T-helper 9 cell (primary cell): Measurements from ENCODE around the gene ARF1.
A peak's percentile ranks its signal among the peaks of the same experiment; 100 is the strongest.
"Not testable (repeated sequence)": the region's sequence is repeated elsewhere in the genome, so short reads cannot be mapped to it uniquely, and the experiment has no call there.

ENCODE experiments used
- DNase-seq: peaks from one replicate; pipeline ENCODE4 v3.0.0-alpha.2; 2020

The ARF1 gene

DNA sequence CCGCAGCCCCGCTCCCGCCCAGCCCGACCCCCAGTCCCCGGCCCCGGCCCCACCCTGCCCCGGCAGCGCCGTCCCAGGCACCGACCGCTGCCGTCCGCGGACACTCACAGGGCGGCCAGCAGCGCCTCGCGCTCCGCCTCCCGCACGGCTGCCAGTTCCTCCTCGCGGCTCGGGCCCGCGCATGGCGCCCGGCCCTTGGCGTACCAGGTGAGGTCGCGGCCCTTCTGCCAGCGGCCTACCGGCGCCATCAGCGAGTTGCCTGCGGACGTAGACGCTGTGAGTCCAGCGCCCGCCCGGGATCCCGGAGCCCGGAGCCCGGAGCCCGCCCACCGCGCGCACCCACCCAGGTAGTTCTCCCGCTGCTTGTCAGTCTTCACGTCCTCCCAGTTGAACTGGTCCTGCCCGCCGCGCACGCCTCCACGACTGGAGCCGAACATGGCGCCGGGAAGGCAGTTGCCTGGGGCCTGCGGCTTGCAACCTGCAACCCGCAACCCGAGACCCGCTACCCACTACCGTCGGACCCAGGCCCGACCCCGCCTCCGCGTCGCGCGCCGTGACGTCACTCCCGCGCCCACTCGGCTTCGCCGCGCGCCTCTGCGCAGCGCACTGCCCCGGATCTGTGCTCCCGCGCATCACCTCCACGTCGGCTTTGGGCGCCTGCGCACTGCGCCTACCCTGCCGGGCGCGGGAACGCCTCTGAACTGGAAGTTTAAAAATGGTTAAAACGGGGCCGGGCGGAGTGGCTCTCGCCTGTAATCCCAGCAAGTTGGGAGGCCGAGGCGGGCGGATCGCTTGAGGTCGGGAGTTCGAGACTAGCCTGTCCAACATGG lies 20.5 kb downstream of the ARF1 start, which contains the start of gene C1orf35:
Gene C1orf35 (minus strand): TSS at position 535 of the 830 bp plus-strand sequence. CDS start 98 bp downstream, at position 437.
- DNase-seq = peak; percentile 94

DNA sequence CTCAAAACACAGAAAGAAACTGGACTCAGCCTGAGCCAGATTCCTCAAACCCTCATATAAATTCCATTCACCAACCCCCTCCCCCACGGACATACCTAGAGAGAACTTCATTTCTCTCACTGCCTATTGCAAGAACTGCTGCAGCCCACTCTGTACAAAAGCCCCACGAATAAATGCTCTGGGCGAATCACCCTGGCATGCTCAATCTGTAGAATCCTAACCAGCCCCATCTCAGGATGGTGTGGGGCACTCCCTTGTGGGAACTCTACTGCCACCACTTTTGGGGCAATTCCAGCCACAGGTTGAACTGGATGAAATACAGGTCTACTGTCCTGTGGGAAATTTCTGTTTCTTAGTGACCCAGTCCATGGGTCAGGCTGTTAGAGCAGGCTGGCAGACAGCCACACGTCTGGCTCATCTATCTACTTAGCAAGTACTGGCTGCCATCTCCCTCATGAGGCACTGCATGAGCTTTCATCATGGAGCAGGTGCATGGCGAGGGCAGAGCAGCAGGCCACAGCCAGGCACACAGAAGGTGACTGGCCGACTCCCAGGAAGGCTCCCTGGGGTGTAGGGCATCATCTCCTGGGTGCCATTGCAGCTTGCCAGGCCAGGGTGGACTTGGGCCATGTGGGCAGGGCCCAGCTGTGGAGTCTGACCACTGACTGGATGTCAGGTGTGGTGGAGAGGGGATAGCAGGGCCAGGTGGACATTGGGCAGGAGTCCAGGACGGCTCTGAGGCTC lies 22.2 kb downstream of the ARF1 start:
- no peak for DNase-seq

DNA sequence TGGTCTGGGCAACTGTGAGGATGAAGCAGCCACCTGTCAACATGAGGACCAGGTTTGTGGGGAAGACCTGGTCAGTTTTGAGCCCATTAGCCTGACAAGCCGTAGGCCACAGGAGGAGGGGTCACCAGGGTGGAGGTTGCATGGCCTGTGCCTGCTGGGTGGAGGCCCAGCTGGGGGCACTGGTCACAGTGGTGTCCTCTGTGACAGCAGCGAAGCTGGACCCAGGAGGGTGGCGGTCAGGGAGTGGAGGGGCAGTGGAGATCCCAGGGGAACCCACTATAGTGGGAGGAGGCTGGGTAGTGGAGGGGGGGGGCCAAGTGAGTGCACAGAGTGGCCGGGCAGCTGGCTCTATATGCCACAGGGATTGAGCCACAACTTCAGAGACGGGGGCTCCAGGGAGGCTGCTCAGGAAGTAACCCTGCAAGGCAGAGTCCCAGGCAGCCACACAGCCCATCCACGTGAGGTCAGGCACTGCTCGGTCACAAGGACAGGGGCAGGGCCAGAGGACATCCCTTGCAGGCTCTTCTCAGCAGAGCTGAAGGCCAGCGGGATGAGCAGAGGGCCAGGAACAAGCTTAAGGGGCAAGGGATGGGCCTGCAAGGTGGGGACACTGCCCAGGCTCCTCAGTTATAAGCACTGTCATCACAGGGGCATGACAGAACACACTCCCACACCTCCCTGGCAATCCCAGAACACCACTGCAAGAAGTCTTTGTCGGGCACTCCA lies 22.9 kb downstream of the ARF1 start:
- DNase-seq = no peak

DNA sequence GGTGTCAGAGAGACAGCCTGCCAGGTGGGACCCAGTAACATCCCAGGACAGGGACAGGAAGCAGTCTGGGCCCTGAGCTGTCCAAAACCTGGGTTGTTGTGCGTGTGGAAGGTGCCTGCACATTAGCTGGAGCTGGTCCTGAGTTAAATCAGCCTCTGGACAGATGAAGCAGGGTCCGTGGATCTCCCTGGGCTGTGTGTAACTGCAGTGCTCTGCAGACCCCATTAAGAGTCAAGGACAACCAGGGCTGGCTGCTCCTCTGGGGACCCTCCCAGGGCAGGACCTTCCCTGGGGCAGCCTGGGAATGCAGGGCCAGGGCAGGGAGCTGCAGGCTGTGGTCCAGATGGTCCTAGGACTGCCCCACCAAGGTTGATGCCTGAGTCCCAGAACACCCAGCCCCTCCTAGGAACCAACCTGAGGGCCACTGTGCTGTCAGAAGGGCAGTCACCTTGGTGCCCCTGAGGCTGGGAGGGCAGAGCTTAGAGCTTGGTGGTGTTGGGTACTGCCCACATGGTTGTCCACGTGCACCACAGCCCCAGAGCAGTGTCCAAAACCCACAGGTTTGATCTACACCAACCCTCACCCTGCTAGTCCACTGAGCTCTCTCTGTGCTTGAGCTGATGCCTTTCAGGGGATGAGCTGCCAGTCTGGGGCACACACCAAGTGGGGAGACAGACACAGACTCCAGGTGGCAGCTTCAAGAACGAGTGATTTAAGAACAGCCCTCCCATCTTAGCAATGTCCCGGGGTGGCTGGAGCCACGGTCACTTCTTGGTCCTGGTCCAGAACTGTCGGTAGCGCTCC lies 23.7 kb downstream of the ARF1 start:
- no peak for DNase-seq

DNA sequence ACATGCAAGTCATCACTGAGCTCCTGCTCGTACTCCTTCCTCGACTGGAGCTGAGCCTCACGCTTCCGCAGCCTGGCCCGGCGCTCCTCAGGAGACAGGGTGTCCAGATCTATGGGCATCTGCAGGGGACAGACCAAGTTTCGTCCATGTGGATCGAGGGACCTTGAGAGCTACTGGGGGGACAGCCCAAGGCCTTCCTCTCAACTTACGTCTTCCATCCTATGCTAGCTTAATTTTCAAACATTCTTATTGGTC lies 24.2 kb downstream of the ARF1 start:
- DNase-seq = no peak

DNA sequence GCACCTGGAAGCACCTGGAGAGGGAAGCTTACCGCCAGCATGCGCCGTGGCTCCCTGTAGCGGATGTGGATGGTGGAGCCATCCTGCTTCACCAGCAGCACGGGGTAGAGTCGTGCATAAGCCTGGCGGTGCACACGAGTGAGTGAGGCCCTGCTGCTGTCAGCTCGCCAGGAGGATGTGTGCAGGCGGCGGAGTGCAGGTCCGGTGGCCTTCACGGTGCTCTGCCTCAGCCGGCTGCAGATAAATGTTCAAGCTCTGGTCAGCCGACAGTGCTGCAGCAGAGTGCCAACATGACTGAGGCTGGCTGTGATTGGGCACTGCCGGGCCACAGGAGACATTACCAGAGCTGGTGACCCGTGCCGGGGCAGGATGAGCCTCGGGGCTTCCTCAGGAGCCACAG lies 25.1 kb downstream of the ARF1 start:
- no peak for DNase-seq

DNA sequence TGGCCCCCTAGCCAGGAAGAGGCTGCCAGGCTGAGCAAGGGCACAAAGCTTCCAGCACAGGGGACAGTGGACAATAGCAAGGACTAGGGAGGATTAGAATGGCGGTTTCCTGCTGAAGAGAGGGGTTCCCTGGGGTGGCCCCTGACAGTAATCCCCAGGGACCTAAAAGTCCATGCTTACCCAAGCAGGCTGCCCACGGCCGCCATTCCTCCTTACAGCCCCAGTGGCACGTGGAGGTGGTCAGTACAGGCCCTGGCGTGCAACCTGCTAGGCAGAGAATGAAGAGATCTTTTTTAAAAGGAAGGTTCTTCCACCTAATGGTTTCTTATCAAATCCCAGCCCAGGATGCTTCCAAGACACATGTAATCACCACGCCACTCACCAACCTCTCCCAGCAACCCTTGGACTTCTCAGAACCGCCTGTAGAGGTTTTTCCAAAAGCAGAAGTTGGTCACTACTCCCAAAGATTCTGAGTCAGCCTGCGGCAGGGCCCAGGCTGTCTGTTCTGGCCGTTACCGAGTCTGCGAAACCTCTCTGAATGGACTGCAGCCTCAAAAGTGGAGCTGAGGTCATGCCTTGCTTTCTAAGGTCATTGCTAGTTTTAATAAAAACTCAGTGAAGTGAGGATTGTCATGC lies 25.7 kb downstream of the ARF1 start:
- no peak for DNase-seq

DNA sequence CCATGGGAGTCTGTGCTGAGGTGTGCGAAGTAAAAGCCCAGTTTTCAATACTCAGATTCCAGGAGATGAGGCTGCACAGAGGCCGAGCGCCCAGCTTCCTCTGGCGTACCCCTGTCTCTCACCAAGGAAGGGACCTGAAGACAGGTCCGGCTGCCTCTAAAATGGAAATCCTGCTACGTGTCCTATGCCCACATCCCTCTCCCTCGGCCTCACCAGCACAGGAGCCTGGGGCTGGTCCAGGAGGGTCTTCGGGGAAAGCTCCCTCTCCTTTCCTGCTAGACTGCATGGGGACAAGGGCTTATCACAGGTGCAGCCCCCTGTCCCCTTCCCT lies 26.2 kb downstream of the ARF1 start:
- DNase-seq = no peak

DNA sequence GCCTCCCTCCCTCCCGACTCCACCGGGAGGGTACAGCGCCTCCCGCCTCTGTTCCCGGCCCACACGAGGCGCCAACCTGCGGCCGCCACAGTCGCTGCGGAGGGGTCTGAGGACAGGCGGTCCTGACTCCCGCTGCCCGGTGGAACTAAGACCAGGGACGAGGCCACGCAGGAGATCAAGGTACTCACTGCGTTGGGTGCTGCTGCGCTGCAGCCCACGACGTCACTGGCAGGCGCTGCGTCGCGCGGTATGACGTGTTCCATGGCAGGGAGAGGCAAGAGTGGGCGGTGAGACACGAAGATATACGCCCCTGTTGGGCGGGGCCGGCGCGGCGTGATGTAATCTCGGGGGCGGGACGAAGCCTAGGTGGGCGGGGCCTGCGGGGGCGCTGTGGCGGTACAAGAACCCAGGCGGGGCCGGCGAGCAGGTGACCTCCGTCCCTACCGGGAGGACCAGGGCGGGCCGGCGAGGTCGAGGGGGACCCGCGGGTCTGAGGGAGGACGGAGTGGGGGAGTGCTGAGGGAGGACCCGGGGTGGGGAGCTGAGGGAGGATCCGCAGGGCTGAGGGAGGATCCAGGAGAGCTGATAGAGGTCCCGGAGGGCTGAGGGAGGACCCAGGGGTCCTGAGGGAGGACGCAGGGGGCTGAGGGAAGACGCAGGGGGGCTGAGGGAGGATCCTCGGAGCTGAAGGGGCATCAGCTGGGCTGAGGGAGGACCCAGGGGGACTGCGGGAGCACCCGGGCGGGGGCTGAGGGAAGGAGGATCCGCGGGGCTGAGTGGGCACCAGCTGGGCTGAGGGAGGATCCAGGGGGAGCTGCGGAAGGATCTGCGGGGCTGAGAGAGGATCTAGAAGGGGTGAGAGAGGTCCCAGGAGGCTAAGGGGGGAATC lies 26.8 kb downstream of the ARF1 start, which contains the start of gene MRPL55:
Gene MRPL55 (minus strand): TSS at position 227 of the 889 bp plus-strand sequence. CDS start 1,039 bp downstream, outside the sequence.
- peak; percentile 100 for DNase-seq

DNA sequence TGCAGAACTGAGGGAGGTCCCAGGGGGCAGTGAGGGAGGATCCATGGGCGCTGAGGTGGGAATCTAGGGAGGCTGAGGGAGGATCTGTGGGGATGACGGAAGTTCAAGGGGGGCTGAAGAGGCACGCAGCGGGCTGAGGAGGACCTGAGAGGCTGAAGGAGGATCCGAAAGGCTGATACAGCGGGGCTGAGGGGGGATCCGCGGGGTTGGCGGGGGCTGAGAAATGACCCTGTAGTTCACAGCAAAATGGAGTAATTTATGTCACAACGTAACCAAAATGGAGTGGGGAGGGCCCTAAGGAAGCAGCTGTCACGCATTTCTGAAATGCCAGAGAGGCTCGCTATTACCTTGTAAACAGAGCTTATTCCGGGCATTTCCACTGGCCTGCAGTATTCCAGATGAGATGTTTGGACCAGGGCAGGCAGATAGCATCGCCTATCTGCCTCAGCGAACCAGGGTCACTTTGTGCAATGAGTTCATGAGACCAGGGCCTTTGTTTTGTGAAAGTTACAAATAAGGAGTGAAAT lies 27.5 kb downstream of the ARF1 start:
- DNase-seq = no peak

DNA sequence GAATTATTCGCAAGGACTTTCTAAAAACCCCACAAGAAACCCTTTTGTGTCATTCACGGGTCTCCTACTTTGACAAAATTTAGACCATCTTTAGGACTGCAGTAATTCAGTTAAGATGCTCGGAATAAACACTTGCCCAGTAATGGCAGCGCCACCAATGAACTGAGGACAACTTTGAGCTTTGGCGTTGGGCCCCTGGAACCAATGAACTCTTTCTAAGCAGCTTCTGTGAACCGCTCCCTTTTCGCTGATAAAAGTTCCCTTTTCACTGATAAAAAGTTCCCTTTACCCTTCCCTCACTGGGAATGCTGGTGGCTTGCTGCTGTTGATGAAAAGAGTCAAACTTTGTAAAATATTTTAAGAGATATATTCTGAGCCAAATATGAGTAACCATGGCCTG lies 28.0 kb downstream of the ARF1 start:
- DNase-seq = no peak

DNA sequence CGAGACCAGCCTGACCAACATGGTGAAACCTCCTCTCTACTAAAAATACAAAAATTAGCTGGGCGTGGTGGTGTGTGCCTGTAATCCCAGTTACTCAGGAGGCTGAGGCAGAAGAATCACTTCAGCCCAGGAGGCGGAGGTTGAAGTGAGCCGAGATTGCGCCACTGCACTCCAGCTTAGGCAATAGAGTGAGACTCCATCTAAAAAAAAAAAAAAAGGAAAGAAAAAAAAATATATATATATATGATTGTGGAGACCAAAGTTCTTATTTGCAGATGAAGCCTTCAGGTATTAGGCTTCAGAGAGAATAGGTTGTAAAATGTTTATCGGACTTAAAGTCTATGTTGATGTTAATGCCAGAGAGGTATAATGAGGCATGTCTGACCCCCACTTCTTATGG lies 28.8 kb downstream of the ARF1 start:
- DNase-seq = not testable (repeated sequence)

DNA sequence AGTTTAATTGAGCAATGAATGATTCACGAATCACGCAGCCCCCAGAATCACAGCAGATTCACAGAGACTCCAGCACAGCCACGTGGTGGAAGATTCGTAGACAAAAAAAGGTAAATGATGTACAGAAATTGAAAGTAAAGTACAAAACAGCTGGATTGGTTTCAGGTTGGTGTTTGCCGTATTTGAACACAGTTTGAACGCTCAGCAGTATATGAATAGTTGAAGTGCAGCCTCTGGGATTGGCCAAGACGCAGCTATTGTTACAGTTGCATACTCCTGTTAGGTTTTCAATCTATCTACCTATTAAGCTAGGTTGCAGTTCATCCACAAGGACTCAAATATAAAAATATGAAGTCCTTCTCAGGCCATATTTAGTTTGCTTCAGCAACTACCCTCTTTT lies 29.7 kb downstream of the ARF1 start:
- no peak for DNase-seq

DNA sequence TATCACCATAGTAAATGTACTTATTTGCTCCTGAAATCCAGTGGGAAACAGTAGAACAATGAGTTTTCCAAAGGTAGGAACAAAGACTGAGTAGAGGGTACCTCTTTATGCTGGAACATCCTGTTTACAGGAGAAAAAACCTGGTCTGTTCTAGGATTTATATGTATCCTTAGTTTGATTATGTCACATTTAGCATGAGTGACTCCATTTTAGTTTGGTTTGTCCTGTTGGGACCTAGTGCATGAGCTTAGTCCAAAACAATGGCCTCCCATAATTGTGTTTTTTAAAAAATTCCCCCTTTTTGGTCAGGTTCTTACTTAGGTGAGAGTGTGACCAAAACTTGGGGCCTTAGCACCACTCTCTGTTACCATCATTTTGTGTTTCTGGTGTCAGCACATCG lies 30.1 kb downstream of the ARF1 start:
- no peak for DNase-seq

DNA sequence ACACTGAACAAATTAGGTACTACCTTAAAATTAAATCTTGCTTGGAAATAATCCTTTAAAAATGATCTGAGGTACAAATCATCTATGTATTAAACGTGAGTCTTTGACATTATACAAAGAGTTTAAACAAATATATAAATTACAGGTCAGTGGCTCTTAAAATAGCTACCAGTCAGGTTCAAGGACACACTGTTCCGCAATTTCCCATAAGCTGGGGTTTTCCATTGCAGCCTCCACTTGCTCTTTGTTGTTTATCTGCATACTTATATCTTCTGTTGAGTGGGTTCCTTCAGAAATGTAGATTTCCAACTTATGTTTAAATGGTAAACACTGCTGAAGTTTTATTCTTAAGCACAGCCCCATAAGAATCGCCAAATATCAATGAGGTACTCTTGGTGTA lies 32.3 kb downstream of the ARF1 start:
- DNase-seq = no peak

DNA sequence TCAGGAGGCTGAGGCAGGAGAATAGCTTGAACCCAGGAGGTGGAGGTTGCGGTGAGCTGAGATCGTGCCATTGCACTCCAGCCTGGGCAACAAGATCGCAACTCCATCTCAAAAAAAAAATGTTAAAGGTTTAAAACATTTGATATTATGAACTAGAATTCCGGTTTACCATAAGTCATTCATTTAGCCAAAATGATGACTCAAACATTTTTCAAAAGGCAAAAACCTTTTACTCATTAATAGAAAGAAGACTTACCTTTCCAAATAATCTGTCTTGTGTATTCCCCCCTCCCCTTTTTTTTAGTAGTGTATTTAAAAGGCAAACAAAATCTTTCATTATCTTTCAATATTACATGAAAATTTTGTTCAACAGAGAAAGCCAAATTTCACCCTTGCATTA lies 34.8 kb downstream of the ARF1 start:
- no peak for DNase-seq

DNA sequence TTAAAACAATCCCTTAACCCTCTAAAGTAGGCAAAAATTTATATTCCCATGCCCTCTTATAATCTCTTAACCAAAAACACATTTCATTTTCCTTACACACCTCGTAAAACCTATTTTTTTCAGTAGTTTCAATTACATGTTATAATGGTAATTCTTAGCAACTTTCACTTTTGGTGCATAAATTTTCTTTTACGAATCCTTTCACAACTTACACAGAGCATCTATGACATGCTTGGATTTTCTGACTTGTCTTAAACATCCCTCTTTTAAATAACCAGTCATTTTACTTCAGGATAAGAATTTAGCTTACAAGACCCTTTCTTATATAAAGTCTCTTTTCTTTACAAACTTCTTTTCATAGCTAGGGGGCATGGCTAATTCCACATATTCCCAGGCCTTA lies 35.5 kb downstream of the ARF1 start:
- DNase-seq = no peak

DNA sequence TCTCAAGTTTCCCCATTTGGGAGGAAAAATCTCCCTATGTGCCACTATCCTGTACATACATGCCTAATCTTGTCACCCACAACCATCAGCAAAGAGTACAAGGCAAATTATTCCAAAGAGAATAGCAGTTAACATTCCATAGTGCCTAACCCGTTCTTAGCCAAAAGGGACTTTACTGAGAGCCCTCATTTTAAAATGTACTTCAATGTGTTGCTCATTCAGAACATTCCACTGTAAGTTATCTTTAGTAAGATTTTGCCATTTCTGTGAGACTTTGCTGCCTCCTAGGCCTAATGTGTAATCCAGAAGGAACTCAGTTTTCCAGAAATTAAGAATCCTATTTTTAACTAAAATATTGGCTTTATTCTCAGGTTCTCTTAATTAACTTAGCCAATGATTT lies 37.8 kb downstream of the ARF1 start:
- DNase-seq = no peak

DNA sequence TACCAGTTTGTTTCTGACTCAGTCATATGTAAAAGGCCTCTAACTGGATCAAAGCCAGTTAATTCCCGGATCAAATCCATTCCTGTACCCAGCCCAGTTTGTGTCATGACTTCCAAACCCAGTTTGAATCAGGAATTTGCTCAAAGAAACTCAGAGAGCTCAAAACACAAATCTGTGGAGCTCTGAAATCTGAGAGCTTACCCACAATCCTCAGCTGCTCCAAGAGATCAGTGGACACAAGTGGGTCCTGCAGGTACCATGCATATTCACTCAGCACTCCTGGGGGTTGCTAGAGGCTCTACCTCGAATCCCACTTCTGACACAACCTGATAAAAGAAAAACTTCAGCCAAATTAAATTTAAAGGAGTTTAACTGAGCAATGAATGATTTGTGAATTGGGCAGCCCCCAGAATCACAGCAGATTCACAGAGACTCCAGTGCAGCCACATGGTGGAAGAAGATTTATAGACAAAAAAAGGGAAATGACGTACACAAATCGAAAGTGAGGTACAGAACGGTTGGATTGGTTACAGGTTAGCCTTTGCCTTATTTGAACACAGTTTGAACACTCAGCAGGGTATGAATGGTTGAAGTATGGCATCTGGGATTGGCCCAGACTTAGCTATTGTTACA lies 38.5 kb downstream of the ARF1 start:
- no peak for DNase-seq

DNA sequence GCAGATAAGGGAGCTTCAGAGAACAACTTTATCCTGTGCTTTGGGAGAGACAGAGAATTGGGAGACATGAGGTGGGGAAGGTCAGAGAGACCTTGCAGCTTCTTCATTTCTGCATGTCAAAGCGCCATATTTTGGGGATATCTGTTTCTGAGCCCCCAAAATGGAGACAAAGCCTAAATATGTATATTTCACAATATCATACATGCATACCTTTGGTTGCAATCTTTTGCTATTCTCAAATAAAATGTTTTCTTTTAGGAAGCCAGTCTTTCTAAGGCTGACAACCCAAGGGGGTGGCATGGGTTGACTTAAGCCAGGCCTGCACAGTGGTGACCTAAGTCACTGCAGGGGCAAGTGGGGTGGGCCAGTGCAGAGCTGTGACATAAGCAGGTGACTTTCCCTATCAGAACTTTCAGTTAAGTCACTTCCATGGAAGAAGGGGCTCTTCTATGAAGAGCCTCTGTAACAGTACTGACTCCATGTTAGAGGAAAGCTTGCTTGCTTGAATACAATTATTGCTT lies 40.5 kb downstream of the ARF1 start:
- DNase-seq = no peak
